Neural cell (in vitro differentiated cells): ENCODE measurements around the gene IDUA. TPM values are rescaled to one million over a fixed set of nuclear protein-coding genes. Genes with fewer than 3 reads are reported as not detected.

Source experiments
- H2AFZ ChIP-seq: fragments of 200-600, 300-800 bp; sonication (generic), shearing (Covaris generic); 2 replicates; pipeline ENCODE4 v1.6.0; 2014; ENCODE audit warnings: low read depth, mild to moderate bottlenecking, antibody characterized with exemption, low read length, moderate library complexity
- H3F3A ChIP-seq: fragments of 200-600 bp; shearing (Covaris generic); 2 replicates; pipeline ENCODE4 v1.6.1; 2016; ENCODE audit warnings: mild to moderate bottlenecking, moderate library complexity, mixed read lengths, antibody characterized with exemption, low read length; ENCODE audit not compliant: insufficient read depth, poor library complexity, severe bottlenecking
- H3K27ac ChIP-seq: fragments of 200-600, 300-800 bp; sonication (generic), shearing (Covaris generic); 2 replicates; pipeline ENCODE4 v1.5.1; 2014; ENCODE audit warnings: mild to moderate bottlenecking, low read length, moderate library complexity
- H3K27me3 ChIP-seq: fragments of 300-800, 200-600 bp; sonication (generic), shearing (Covaris generic); 2 replicates; pipeline ENCODE4 v1.6.0; 2014; ENCODE audit warnings: mild to moderate bottlenecking, low read depth, low read length, moderate library complexity; ENCODE audit not compliant: insufficient read depth
- H3K36me3 ChIP-seq: fragments of 300-800, 200-600 bp; sonication (generic), shearing (Covaris generic); 2 replicates; pipeline ENCODE4 v1.5.1; 2014; ENCODE audit warnings: mild to moderate bottlenecking, antibody characterized with exemption, low read length, moderate library complexity; ENCODE audit not compliant: insufficient read depth
- H3K4me2 ChIP-seq: fragments of 300-800, 200-600 bp; sonication (generic), shearing (Covaris generic); 2 replicates; pipeline ENCODE4 v1.6.0; 2014; ENCODE audit warnings: mild to moderate bottlenecking, low read length
- H3K4me3 ChIP-seq: fragments of 300-800, 200-600 bp; sonication (generic), shearing (Covaris generic); 2 replicates; pipeline ENCODE4 v1.5.1; 2014; ENCODE audit warnings: mild to moderate bottlenecking, low read length, moderate library complexity
- H3K79me2 ChIP-seq: fragments of 200-600 bp; shearing (Covaris generic); replicated peaks from 2 replicates; pipeline ENCODE4 v1.6.0; 2014; ENCODE audit warnings: mild to moderate bottlenecking, low read length, moderate library complexity; ENCODE audit not compliant: insufficient read depth
- H3K9ac ChIP-seq: fragments of 300-800, 200-600 bp; sonication (generic), shearing (Covaris generic); 2 replicates; pipeline ENCODE4 v1.6.1; 2016; ENCODE audit warnings: mild to moderate bottlenecking, low read length, mixed read lengths
- H3K9me2 ChIP-seq: fragments of 200-600 bp; shearing (Covaris generic); 2 replicates; pipeline ENCODE4 v1.6.1; 2016; ENCODE audit warnings: mild to moderate bottlenecking, low read length, mixed read lengths; ENCODE audit not compliant: insufficient read depth
- H3K9me3 ChIP-seq: fragments of 200-600, 300-800 bp; sonication (generic), shearing (Covaris generic); 2 replicates; pipeline ENCODE4 v1.6.1; 2016; ENCODE audit warnings: mild to moderate bottlenecking, mixed run types, low read length, moderate library complexity, mixed read lengths
- H4K20me1 ChIP-seq: fragments of 200-600 bp; shearing (Covaris generic); 2 replicates; pipeline ENCODE4 v1.6.1; 2016; ENCODE audit warnings: mild to moderate bottlenecking, mixed run types; ENCODE audit not compliant: insufficient read depth
- EP300 ChIP-seq: fragments of 450-650 bp; conservative IDR thresholded peaks from 2 replicates; pipeline ENCODE4 v1.6.1; 2014; ENCODE audit warnings: antibody characterized with exemption, mild to moderate bottlenecking, moderate library complexity; ENCODE audit not compliant: poor library complexity, severe bottlenecking
- EZH2 ChIP-seq: fragments of 200-600, 300-800 bp; shearing (Covaris generic), sonication (generic); IDR thresholded peaks from 2 replicates; pipeline ENCODE4 v1.6.1; 2014; ENCODE audit warnings: antibody characterized with exemption, low read length, borderline replicate concordance, mild to moderate bottlenecking; ENCODE audit not compliant: insufficient read depth, poor library complexity, severe bottlenecking
- MXI1 ChIP-seq: fragments of 450-650 bp; conservative IDR thresholded peaks from 2 replicates; pipeline ENCODE4 v1.6.1; 2014; ENCODE audit warnings: antibody characterized with exemption, mild to moderate bottlenecking; ENCODE audit not compliant: poor library complexity, severe bottlenecking
- POLR2AphosphoS5 ChIP-seq: IDR thresholded peaks from 2 replicates; pipeline ENCODE4 v1.6.1; 2012
- RAD21 ChIP-seq: fragments of 450-650 bp; conservative IDR thresholded peaks from 2 replicates; pipeline ENCODE4 v1.6.1; 2014; ENCODE audit warnings: antibody characterized with exemption, mild to moderate bottlenecking, moderate library complexity
- SMC3 ChIP-seq: fragments of 450-650 bp; conservative IDR thresholded peaks from 2 replicates; pipeline ENCODE4 v1.6.1; 2014; ENCODE audit warnings: antibody characterized with exemption, mild to moderate bottlenecking, moderate library complexity; ENCODE audit not compliant: poor library complexity
- TAF1 ChIP-seq: IDR thresholded peaks from 2 replicates; pipeline ENCODE4 v1.6.1; 2012; ENCODE audit warnings: low read depth
- polyA plus RNA-seq: library from polyadenylated mRNA; depleted of rRNA; stranded (reverse); fragments of >200 nt; gene quantifications from 2 replicates; pipeline ENCODE4 v1.2.3, GENCODE V29; 2014
- TF ChIP-seq, protein P1 (sequence below): fragments of 450-650 bp; IDR thresholded peaks from 2 replicates; pipeline ENCODE4 v1.5.1; 2014; ENCODE audit warnings: antibody characterized with exemption, mild to moderate bottlenecking, moderate library complexity; ENCODE audit not compliant: poor library complexity, severe bottlenecking
- TF ChIP-seq, protein P2 (sequence below): IDR thresholded peaks from 2 replicates; pipeline ENCODE4 v1.6.1; 2012; ENCODE audit warnings: borderline replicate concordance

IDUA gene
- polyA plus RNA-seq, 1 donor from 2014 or later: 12.7 TPM

DNA sequence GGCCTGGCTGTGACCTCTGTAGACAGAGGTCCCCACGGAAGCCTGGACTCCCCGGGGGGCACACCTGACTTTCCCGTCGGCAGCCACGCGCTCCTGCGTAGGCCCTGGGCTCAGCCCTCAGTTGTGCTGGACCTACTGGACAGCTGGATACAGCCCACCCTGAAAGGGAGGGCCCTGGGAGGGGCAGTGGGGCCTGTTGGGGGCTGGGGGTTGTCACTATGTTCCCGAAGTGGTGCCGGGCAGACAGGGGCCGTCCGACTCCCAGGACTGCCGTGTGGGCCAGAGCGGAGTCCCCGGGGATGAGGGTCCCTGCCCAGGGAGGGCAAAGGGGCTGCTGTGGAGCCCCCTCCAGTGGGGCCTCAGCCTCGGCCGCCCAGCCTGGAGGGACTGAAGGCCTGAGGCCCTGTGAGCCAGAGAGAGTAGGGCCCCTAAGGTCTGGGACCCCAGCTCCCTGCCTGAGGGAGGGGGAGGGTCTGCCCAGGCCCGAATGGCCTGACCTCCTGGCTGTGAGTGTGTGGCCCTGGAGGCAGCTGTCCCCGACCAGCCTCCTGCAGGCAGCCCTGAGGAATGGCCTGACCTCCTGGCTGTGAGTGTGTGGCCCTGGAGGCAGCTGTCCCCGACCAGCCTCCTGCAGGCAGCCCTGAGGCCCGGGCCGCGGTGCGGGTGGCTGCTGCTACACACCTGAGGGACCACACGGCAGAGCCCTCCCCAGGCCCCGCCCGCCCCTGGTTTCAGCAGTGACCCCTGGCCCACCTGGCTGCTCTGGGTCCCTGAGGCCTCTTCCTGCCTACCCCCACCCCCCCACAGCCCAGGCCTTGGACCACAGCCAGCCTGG is 50.3 kb downstream of the IDUA start:
- Histone ChIP-seq H3K79me2 (no peaks in the 10 kb centered on the region), H3K9me3 (no peaks in the 10 kb centered on the region), H3K4me3 (no peak overlapping the region), H3K27me3 (no peaks in the 10 kb centered on the region), H3K9me2 (no peaks in the 10 kb centered on the region), H3K36me3 (no peaks in the 10 kb centered on the region), H3K27ac (no peak overlapping the region), H4K20me1 (no peaks in the 10 kb centered on the region), H3K4me2 (no peak overlapping the region), H3K9ac (no peak overlapping the region), H2AFZ (no peak overlapping the region), H3F3A (no peaks in the 10 kb centered on the region)
- TF ChIP-seq EZH2 (no peak), TAF1 (no peak), EP300 (no peak), POLR2AphosphoS5 (no peak), SMC3 (no peak), MXI1 (no peak), RAD21 (no peak)
- TF ChIP-seq, protein P1, sequence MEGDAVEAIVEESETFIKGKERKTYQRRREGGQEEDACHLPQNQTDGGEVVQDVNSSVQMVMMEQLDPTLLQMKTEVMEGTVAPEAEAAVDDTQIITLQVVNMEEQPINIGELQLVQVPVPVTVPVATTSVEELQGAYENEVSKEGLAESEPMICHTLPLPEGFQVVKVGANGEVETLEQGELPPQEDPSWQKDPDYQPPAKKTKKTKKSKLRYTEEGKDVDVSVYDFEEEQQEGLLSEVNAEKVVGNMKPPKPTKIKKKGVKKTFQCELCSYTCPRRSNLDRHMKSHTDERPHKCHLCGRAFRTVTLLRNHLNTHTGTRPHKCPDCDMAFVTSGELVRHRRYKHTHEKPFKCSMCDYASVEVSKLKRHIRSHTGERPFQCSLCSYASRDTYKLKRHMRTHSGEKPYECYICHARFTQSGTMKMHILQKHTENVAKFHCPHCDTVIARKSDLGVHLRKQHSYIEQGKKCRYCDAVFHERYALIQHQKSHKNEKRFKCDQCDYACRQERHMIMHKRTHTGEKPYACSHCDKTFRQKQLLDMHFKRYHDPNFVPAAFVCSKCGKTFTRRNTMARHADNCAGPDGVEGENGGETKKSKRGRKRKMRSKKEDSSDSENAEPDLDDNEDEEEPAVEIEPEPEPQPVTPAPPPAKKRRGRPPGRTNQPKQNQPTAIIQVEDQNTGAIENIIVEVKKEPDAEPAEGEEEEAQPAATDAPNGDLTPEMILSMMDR: no peak
- TF ChIP-seq, protein P2, sequence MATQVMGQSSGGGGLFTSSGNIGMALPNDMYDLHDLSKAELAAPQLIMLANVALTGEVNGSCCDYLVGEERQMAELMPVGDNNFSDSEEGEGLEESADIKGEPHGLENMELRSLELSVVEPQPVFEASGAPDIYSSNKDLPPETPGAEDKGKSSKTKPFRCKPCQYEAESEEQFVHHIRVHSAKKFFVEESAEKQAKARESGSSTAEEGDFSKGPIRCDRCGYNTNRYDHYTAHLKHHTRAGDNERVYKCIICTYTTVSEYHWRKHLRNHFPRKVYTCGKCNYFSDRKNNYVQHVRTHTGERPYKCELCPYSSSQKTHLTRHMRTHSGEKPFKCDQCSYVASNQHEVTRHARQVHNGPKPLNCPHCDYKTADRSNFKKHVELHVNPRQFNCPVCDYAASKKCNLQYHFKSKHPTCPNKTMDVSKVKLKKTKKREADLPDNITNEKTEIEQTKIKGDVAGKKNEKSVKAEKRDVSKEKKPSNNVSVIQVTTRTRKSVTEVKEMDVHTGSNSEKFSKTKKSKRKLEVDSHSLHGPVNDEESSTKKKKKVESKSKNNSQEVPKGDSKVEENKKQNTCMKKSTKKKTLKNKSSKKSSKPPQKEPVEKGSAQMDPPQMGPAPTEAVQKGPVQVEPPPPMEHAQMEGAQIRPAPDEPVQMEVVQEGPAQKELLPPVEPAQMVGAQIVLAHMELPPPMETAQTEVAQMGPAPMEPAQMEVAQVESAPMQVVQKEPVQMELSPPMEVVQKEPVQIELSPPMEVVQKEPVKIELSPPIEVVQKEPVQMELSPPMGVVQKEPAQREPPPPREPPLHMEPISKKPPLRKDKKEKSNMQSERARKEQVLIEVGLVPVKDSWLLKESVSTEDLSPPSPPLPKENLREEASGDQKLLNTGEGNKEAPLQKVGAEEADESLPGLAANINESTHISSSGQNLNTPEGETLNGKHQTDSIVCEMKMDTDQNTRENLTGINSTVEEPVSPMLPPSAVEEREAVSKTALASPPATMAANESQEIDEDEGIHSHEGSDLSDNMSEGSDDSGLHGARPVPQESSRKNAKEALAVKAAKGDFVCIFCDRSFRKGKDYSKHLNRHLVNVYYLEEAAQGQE: no peak

DNA sequence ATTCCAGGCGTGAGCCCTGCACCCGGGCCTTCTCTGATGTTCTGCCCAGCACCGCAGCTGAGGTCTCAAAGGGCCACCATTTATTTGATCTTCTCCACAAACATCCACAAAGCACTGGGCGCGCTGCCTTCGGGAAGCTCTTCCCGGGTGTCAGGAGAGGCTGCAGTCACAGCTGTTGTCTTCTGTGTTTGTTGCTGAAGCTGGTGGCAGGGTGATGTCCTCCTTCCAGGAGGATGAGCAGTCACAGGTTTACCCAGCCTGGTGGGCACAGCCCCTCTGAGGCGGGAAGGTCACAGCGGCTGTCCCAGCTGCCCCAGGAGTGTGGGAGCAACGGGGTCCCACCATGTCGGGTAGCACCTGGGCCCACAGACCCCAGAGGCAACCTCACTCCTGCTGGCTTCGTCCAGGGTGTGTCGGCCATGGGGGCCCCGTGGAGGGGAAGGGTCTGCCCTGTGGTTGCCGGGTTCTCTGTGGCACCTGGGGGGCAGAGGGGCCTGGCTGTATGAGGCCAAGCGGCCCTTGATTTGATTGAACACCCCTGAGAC is 52.2 kb downstream of the IDUA start:
- H3K9me2 ChIP-seq: no peaks in the 10 kb centered on the region
- H3F3A ChIP-seq: no peaks in the 10 kb centered on the region
- no peak for TF ChIP-seq RAD21
- TF ChIP-seq MXI1: no peak
- TF ChIP-seq, protein P1: no peak
- TF ChIP-seq EZH2: no peak
- TF ChIP-seq, protein P2: no peak
- H3K9ac ChIP-seq: no peak overlapping the region
- H3K4me2 ChIP-seq: no peak overlapping the region
- H4K20me1 ChIP-seq: no peaks in the 10 kb centered on the region
- no peaks in the 10 kb centered on the region for H3K27me3 ChIP-seq
- no peak overlapping the region for H2AFZ ChIP-seq
- no peak overlapping the region for H3K4me3 ChIP-seq
- H3K79me2 ChIP-seq: no peaks in the 10 kb centered on the region
- H3K9me3 ChIP-seq: no peaks in the 10 kb centered on the region
- no peak overlapping the region for H3K27ac ChIP-seq
- H3K36me3 ChIP-seq: no peaks in the 10 kb centered on the region
